A673 (cell line): Measurements from ENCODE around the gene MKX. TPM values are rescaled to one million over a fixed set of nuclear protein-coding genes. Genes with fewer than 3 reads are reported as not detected.

Experiments used
- BruUV-seq: library from RNA; stranded (reverse); fragments of 400-500 nt; replicated peaks from 2 replicates; lab custom pipeline; 2021; lab: Mats Ljungman, UMichigan
- CTCF ChIA-PET: fragments of 300-600 bp; sonication (Branson Sonifier 250); formaldehyde crosslinking; loops from one replicate; lab custom pipeline; 2022; ENCODE audit warnings: antibody characterized with exemption; lab: Charles Lee
- POLR2A ChIA-PET: fragments of 300-600 bp; sonication (Branson Sonifier 250); formaldehyde crosslinking; loops from one replicate; lab custom pipeline; 2022; ENCODE audit warnings: antibody characterized with exemption; ENCODE audit not compliant: low non-redundant PET; lab: Charles Lee
- DNase-seq: peaks from one replicate; pipeline ENCODE4 v3.0.0-alpha.2; 2015; ENCODE audit warnings: low spot score
- H3K27ac ChIP-seq: fragments of 200-600 bp; sonication (generic); 2 replicates; pipeline ENCODE4 v1.5.1; 2016; ENCODE audit warnings: mixed run types, low read depth, mild to moderate bottlenecking, mixed read lengths, antibody characterized with exemption, low read length; ENCODE audit not compliant: poor library complexity, severe bottlenecking
- H3K27me3 ChIP-seq: fragments of 200-600 bp; sonication (generic); replicated peaks from 2 replicates; pipeline ENCODE4 v1.6.1; 2017; ENCODE audit warnings: mixed run types, low read depth, mild to moderate bottlenecking, mixed read lengths, antibody characterized with exemption, low read length; ENCODE audit not compliant: insufficient read depth, poor library complexity
- H3K36me3 ChIP-seq: fragments of 200-600 bp; sonication (generic); 2 replicates; pipeline ENCODE4 v1.6.1; 2016; ENCODE audit warnings: mixed run types, mild to moderate bottlenecking, mixed read lengths, antibody characterized with exemption, low read length; ENCODE audit not compliant: insufficient read depth, poor library complexity, severe bottlenecking
- H3K4me1 ChIP-seq: fragments of 200-600 bp; sonication (generic); 2 replicates; pipeline ENCODE4 v1.6.1; 2017; ENCODE audit warnings: mixed run types, mild to moderate bottlenecking, mixed read lengths, antibody characterized with exemption, low read length; ENCODE audit not compliant: insufficient read depth, poor library complexity, severe bottlenecking
- H3K4me3 ChIP-seq: fragments of 200-600 bp; sonication (generic); 2 replicates; pipeline ENCODE4 v1.5.1; 2016; ENCODE audit warnings: low read depth, mixed run types, mild to moderate bottlenecking, mixed read lengths, low read length; ENCODE audit not compliant: poor library complexity, severe bottlenecking
- H3K9me3 ChIP-seq: fragments of 200-600 bp; sonication (generic); 2 replicates; pipeline ENCODE4 v1.6.1; 2016; ENCODE audit warnings: mixed run types, low read depth, mild to moderate bottlenecking, mixed read lengths, antibody characterized with exemption, low read length; ENCODE audit not compliant: poor library complexity, severe bottlenecking
- CTCF ChIP-seq: fragments of 300-800, 200-600 bp; sonication (generic); conservative IDR thresholded peaks from 2 replicates; pipeline ENCODE4 v1.5.1; 2017; ENCODE audit warnings: low read depth, mild to moderate bottlenecking, antibody characterized with exemption, low read length, moderate library complexity, mixed read lengths
- EZH2 ChIP-seq: fragments of 200-600 bp; sonication (generic); IDR thresholded peaks from 2 replicates; pipeline ENCODE4 v1.6.1; 2017; ENCODE audit warnings: borderline replicate concordance, low read depth, mild to moderate bottlenecking, mixed read lengths, antibody characterized with exemption, low read length; ENCODE audit not compliant: poor library complexity, severe bottlenecking
- intact Hi-C: fragments of 100-400 bp; cut with micrococcal nuclease; formaldehyde crosslinking; loops from one replicate; pipeline ENCODE4 v1.10.0; 2022; ENCODE audit not compliant: unreplicated experiment
- total RNA-seq: library from RNA; stranded (reverse); gene quantifications from 2 replicates; pipeline ENCODE4 v1.2.3, GENCODE V29; 2021

MKX gene
- total RNA-seq, 1 experiment from 2014 or later, result 0.09 TPM

- H3K36me3 ChIP-seq, result no peaks in the 10 kb centered on the region
- H3K4me3 ChIP-seq, result peak overlapping the region; percentile 53
- intact Hi-C loops, result loop anchor here (2.0 to 10.0 kb wide), 3 partner anchors 435 to 642 kb away; no protein-coding TSS in a partner anchor
- no peak overlapping the region for H3K27ac ChIP-seq
- H3K4me1 ChIP-seq, result peaks cover 22% of the 10 kb centered on the region
- H3K9me3 ChIP-seq, result no peaks in the 10 kb centered on the region
- TF ChIP-seq CTCF (peak; percentile 70), EZH2 (peak; percentile 18)
- CTCF ChIA-PET, result interaction anchor here (0.6 to 0.9 kb wide), 3 partner anchors 437 to 1698 kb away, joined by 3 to 4 read pairs (median 3); no protein-coding TSS in a partner anchor
- H3K27me3 ChIP-seq, result peaks cover 60% of the 10 kb centered on the region
- peak; percentile 87 for DNase-seq
- BruUV-seq, result no TSS peak
- POLR2A ChIA-PET, result no interaction called here
Observed at GRCh38 chr10:27742195-27743011, 3.2 kb downstream of the MKX start.

GRCh38 chr10:27741173-27742091 is 4.2 kb downstream of the MKX start:
- no peak for DNase-seq
- intact Hi-C loops, result loop anchor here (2.0 to 10.0 kb wide), 3 partner anchors 436 to 643 kb away; no protein-coding TSS in a partner anchor
- POLR2A ChIA-PET, result no interaction called here
- H3K36me3 ChIP-seq, result no peaks in the 10 kb centered on the region
- H3K27me3 ChIP-seq, result peaks cover 54% of the 10 kb centered on the region
- peaks cover 22% of the 10 kb centered on the region for H3K4me1 ChIP-seq
- no TSS peak for BruUV-seq
- no peaks in the 10 kb centered on the region for H3K9me3 ChIP-seq
- TF ChIP-seq EZH2 (no peak), CTCF (no peak)
- peak overlapping the region; percentile 53 for H3K4me3 ChIP-seq
- CTCF ChIA-PET, result no interaction called here
- no peak overlapping the region for H3K27ac ChIP-seq

- POLR2A ChIA-PET, result no interaction called here
- intact Hi-C loops, result no loop called here
- H3K36me3 ChIP-seq, result no peaks in the 10 kb centered on the region
- no peak for TF ChIP-seq CTCF
- TF ChIP-seq EZH2, result no peak
- DNase-seq, result no peak
- BruUV-seq, result no TSS peak
- no peaks in the 10 kb centered on the region for H3K9me3 ChIP-seq
- H3K4me1 ChIP-seq, result no peaks in the 10 kb centered on the region
- no peak overlapping the region for H3K27ac ChIP-seq
- H3K4me3 ChIP-seq, result no peak overlapping the region
- peaks cover 20% of the 10 kb centered on the region for H3K27me3 ChIP-seq
- CTCF ChIA-PET, result no interaction called here
Observed at GRCh38 chr10:27736396-27736795, 9.2 kb downstream of the MKX start.
